Loucy (cell line): ENCODE measurements around the gene ARF1.

Experiments
- H2AFZ ChIP-seq: fragments of 200-600 bp; sonication (generic); 2 replicates; pipeline ENCODE4 v1.6.0; 2016; ENCODE audit warnings: antibody characterized with exemption, mild to moderate bottlenecking, low read length, moderate library complexity
- H3F3A ChIP-seq: fragments of 200-600 bp; 2 replicates; pipeline ENCODE4 v1.6.0; 2016; ENCODE audit warnings: antibody characterized with exemption, low read depth, mild to moderate bottlenecking
- H3K27me3 ChIP-seq: fragments of 200-600 bp; sonication (generic); 2 replicates; pipeline ENCODE4 v1.6.1; 2014; ENCODE audit warnings: low read length, mild to moderate bottlenecking; ENCODE audit not compliant: insufficient read depth, poor library complexity, severe bottlenecking
- H3K36me3 ChIP-seq: fragments of 200-600 bp; sonication (generic); 2 replicates; pipeline ENCODE4 v1.6.1; 2016; ENCODE audit warnings: low read length; ENCODE audit not compliant: insufficient read depth
- H3K4me1 ChIP-seq: fragments of 200-600 bp; sonication (generic); 2 replicates; pipeline ENCODE4 v1.5.1; 2014; ENCODE audit warnings: low read length, mild to moderate bottlenecking; ENCODE audit not compliant: insufficient read depth, poor library complexity, severe bottlenecking
- H3K4me2 ChIP-seq: fragments of 200-600 bp; sonication (generic); 2 replicates; pipeline ENCODE4 v1.6.0; 2014; ENCODE audit warnings: antibody characterized with exemption, low read length, low read depth, mild to moderate bottlenecking; ENCODE audit not compliant: poor library complexity, severe bottlenecking
- H3K4me3 ChIP-seq: fragments of 200-600 bp; sonication (generic); 2 replicates; pipeline ENCODE4 v1.5.1; 2014; ENCODE audit warnings: low read length, mild to moderate bottlenecking, mixed read lengths; ENCODE audit not compliant: poor library complexity, severe bottlenecking
- H3K79me2 ChIP-seq: fragments of 200-600 bp; sonication (generic); 2 replicates; pipeline ENCODE4 v1.6.1; 2014; ENCODE audit warnings: low read length; ENCODE audit not compliant: insufficient read depth
- H3K9ac ChIP-seq: fragments of 200-600 bp; sonication (generic); 2 replicates; pipeline ENCODE4 v1.6.0; 2014; ENCODE audit warnings: mild to moderate bottlenecking, low read depth, low read length, moderate library complexity; ENCODE audit not compliant: poor library complexity, severe bottlenecking
- H3K9me2 ChIP-seq: fragments of 200-600 bp; sonication (generic); replicated peaks from 2 replicates; pipeline ENCODE4 v1.6.1; 2016; ENCODE audit warnings: low read depth, low read length, mixed read lengths
- H3K9me3 ChIP-seq: fragments of 200-600 bp; sonication (generic); 2 replicates; pipeline ENCODE4 v1.6.1; 2014; ENCODE audit warnings: mild to moderate bottlenecking, antibody characterized with exemption, low read length, low read depth; ENCODE audit not compliant: insufficient read depth
- H4K20me1 ChIP-seq: fragments of 200-600 bp; sonication (generic); 2 replicates; pipeline ENCODE4 v1.6.0; 2014; ENCODE audit warnings: antibody characterized with exemption, low read length, mild to moderate bottlenecking; ENCODE audit not compliant: insufficient read depth, poor library complexity, severe bottlenecking
- EZH2phosphoT487 ChIP-seq: fragments of 200-600 bp; IDR thresholded peaks from 2 replicates; pipeline ENCODE4 v1.6.1; 2018; ENCODE audit warnings: antibody characterized with exemption, mild to moderate bottlenecking, moderate library complexity, borderline replicate concordance
- TF ChIP-seq, protein P1 (sequence below): fragments of 200-600 bp; sonication (generic); conservative IDR thresholded peaks from 2 replicates; pipeline ENCODE4 v1.5.1; 2014; ENCODE audit warnings: mild to moderate bottlenecking, antibody characterized with exemption, low read length

ARF1 gene

DNA sequence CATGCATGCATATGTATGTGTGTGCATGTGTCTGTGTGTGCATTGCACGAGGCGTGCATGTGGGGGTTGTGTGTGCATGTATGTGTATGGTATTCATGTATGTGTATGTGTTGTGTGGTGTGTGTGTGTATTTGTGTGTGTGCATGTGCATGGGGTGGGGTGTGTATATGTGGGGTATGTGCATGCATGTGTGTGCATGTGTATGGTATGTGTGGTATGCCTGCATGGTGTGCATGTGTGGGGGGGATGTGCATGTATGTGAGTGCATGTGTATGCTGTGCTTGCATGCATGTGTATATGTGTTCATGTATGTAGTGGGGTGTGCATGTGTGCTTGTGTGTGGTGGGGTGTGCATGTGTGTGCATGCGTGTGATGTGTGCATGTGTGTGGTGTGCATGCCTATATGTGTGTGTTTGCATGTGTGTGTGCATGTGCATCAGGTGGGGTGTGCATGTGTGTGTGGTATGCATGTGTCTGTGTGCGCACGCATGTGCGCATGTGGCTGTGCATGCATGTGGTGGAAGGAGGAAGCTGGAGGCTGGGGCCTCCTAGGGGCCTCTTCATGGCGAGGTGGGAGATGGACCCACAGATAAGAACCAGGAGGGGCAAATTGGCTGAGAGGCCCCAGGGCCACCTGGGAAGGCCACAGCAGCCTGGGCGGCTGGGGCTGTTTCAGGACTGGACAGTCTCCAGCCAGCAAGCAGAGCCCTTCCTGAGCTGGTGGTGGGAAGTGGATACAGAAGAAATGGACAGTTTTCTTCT is 35.9 kb upstream of the ARF1 start:
- H3K4me1 ChIP-seq: no peaks in the 10 kb centered on the region
- TF ChIP-seq, protein P1, sequence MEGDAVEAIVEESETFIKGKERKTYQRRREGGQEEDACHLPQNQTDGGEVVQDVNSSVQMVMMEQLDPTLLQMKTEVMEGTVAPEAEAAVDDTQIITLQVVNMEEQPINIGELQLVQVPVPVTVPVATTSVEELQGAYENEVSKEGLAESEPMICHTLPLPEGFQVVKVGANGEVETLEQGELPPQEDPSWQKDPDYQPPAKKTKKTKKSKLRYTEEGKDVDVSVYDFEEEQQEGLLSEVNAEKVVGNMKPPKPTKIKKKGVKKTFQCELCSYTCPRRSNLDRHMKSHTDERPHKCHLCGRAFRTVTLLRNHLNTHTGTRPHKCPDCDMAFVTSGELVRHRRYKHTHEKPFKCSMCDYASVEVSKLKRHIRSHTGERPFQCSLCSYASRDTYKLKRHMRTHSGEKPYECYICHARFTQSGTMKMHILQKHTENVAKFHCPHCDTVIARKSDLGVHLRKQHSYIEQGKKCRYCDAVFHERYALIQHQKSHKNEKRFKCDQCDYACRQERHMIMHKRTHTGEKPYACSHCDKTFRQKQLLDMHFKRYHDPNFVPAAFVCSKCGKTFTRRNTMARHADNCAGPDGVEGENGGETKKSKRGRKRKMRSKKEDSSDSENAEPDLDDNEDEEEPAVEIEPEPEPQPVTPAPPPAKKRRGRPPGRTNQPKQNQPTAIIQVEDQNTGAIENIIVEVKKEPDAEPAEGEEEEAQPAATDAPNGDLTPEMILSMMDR: no peak
- TF ChIP-seq EZH2phosphoT487: no peak
- no peak overlapping the region for H3K9ac ChIP-seq
- H3K4me2 ChIP-seq: no peak overlapping the region
- peaks cover 3% of the 10 kb centered on the region; the same call in 1 of the 2 replicates for H3K9me3 ChIP-seq
- no peaks in the 10 kb centered on the region for H3K36me3 ChIP-seq
- H3F3A ChIP-seq: no peaks in the 10 kb centered on the region
- H2AFZ ChIP-seq: no peak overlapping the region
- H3K9me2 ChIP-seq: no peaks in the 10 kb centered on the region
- H4K20me1 ChIP-seq: no peaks in the 10 kb centered on the region
- no peak overlapping the region for H3K4me3 ChIP-seq
- no peaks in the 10 kb centered on the region for H3K27me3 ChIP-seq
- no peaks in the 10 kb centered on the region for H3K79me2 ChIP-seq

DNA sequence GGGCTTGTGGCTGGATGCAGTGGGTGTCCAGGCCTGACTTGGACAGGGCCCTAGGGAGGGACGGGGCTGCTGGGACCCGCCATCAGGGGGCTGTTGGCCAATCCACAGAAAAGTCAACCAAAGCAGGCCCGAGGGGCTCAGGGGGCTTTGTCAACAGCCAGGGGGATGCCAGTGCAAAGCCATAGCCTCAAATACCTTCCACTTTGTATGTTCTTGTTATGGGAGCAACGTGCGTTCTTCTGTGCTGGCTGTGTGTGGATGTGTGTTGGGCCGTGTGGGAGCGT is 35.4 kb upstream of the ARF1 start:
- no peaks in the 10 kb centered on the region for H3F3A ChIP-seq
- H3K79me2 ChIP-seq: no peaks in the 10 kb centered on the region
- no peaks in the 10 kb centered on the region for H3K9me2 ChIP-seq
- no peak for TF ChIP-seq EZH2phosphoT487
- TF ChIP-seq, protein P1: no peak
- no peak overlapping the region for H3K4me2 ChIP-seq
- peaks cover 2% of the 10 kb centered on the region; the same call in 1 of the 2 replicates for H3K9me3 ChIP-seq
- H3K4me1 ChIP-seq: no peaks in the 10 kb centered on the region
- H3K36me3 ChIP-seq: no peaks in the 10 kb centered on the region
- H3K9ac ChIP-seq: no peak overlapping the region
- H3K4me3 ChIP-seq: no peak overlapping the region
- no peaks in the 10 kb centered on the region for H4K20me1 ChIP-seq
- H3K27me3 ChIP-seq: no peaks in the 10 kb centered on the region
- no peak overlapping the region for H2AFZ ChIP-seq

DNA sequence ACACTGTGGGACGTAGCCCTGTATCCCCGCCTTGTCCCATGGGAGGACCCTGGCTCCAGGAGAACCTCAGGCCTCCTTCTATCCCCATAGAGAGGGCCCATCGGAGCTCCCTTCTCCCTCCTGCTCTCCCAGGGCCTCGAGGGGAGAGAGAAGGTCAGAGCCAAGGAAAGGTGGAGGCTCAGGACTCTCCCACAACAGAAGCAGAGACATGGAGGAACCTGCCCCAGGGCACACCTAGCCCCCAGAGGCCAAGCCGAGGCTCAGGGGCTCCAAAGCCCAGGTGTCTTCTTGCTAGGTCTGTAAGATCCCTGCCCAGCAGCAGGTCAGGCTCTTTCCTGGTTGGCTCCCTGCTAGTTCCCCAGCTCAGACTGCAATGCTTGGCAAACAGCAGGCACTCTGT is 34.4 kb upstream of the ARF1 start:
- Histone ChIP-seq H3F3A (no peaks in the 10 kb centered on the region), H3K9me3 (no peaks in the 10 kb centered on the region; the same call in 1 of the 2 replicates), H3K4me1 (no peaks in the 10 kb centered on the region), H3K9me2 (no peaks in the 10 kb centered on the region), H3K4me2 (no peak overlapping the region), H2AFZ (no peak overlapping the region), H3K4me3 (no peak overlapping the region), H3K36me3 (no peaks in the 10 kb centered on the region), H3K9ac (no peak overlapping the region), H4K20me1 (no peaks in the 10 kb centered on the region), H3K27me3 (no peaks in the 10 kb centered on the region), H3K79me2 (no peaks in the 10 kb centered on the region)
- TF ChIP-seq, protein P1: no peak
- TF ChIP-seq EZH2phosphoT487: no peak
